GM21737 (cell line): ENCODE results near the gene CSMD2.

Source experiments
- ATAC-seq: cut with Tn5 transposase; IDR thresholded peaks from one replicate; pipeline ENCODE4 v1.9.1; 2021; ENCODE audit warnings: mild to moderate bottlenecking, moderate library complexity; ENCODE audit not compliant: unreplicated experiment

CSMD2 gene

GRCh38 chr1:33824321-33824720 is 340.7 kb downstream of the CSMD2 start:
- ATAC-seq: no peak

DNA sequence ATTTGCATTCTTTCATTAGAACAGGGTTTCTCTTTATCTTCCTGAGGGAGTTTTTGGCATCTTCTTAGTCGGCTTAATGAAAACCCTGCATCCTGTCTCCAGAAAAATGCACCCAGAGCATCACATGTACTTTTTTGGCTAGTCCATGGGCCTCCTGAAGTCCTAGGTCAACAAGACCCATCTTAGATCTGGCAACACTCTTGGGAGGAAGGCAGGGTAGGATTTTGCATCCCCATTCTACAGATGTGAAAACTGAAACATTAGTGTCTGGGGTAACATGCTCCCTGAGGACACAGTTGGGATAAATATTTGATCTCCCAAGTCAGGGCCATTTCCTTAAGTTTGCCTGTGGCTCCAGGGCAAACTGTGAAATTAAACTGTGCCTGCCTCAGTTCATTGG is 341.2 kb downstream of the CSMD2 start:
- no peak for ATAC-seq

DNA sequence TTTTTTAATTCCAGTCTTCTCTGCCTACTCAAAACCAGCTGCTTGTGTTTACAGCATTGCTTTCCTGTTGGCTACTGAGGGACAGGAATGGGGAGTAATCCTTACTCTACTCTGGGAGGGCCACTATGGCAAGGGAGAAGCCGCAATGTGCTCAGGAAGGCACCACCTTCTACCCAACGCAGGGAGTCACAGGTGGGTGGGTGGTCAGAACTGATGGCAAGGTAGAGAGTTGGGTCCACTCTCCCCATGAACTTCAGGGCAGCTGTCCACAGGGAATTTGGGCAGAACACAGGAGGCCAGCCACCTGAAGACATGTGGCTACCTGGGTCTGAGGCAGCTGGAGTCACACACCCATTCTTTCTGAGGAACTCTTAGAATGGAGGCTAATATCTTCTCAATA is 341.6 kb downstream of the CSMD2 start:
- no peak for ATAC-seq

- no peak for ATAC-seq
Measured at GRCh38 chr1:33822396-33822795, 342.6 kb downstream of the CSMD2 start.

DNA sequence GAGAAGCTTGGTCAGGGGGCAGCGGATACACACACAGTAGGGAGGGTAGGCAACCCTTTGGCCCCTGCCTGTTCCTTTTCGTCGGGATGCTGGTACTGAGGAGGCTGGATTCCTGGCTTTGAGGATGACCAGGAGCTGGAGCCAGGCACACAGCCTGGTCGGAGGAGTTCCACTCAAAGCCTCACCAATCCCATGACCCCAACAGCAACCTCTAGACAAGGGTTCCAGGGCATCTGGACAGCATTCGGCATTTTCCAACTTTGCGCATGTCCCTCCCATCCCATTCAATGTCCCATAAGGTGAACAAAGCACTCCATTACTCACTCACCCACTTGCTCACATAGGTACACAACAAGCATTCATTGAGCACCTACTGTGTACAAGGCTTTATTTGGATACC is 343.7 kb downstream of the CSMD2 start:
- no peak for ATAC-seq

GRCh38 chr1:33820804-33821203 is 344.2 kb downstream of the CSMD2 start:
- ATAC-seq: no peak

DNA sequence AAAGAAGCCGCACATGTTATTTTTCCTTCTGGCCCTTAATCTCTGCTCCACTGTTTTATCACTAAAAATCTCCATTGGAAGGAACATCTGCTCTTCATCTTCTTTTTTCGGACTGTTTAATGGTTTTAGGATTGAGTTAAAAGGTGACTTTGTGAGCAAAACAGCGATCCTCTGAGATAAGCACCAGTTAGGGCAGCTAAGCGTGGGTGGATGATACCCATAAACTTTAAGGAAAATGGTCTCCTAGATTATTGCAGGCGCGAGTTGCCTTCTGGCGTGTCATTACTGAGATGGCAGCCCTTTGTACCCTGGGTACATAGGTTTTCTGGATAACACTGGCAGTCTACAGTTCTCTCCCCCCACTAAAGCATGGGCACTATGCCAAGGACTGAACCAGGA is 345.1 kb downstream of the CSMD2 start:
- ATAC-seq: no peak

DNA sequence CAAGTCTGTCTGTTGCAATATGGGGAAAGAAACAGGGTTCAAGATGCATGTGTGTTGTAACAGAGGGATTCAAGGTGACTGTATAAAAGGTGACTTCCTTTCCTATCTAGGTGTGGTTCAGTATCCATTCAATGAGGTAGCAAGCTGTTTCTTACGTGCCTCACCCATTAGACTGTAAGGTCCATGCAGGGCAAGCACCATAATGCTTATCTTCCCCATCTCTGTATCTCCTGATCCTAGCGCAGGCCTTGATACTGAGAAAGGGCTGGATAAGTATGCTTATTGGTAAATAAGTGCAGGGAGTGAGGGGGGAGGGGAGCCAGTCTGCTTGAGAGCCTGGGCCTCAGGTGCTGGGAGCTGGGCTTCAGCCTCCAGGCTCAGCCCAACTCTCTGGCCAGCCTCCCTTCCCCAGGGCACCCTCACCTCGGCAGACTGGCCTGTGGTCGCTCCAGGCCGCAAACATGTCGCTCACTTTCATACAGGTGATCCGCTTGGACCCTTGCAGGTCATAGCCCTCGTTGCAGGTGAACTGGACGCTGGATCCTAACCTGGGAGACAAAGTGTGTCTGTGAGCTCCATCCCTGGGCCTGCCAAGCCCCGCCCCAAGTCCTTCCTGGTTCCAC is 345.6 kb downstream of the CSMD2 start:
- no peak for ATAC-seq

DNA sequence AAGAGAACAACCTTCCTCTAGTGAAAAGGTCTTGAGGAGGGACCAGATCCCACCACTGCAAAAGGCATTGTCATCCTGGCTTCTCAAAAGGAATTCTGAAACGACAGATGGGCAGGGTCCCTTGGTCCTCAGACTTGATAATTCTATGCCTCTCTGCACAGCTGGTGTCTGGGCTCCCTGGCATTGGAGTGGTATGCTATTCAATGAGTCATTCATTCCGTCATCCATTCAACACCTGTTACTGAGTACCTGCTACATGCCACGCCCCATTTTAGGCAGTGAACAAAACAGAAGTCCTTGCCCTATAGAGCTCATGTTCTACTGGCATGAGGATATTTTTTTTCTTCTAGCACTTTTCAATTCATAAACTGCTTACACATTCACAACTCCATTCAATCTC is 347.0 kb downstream of the CSMD2 start:
- no peak for ATAC-seq

GRCh38 chr1:33815061-33815460 is 350.0 kb downstream of the CSMD2 start:
- no peak for ATAC-seq

GRCh38 chr1:33814166-33814565 is 350.9 kb downstream of the CSMD2 start:
- no peak for ATAC-seq

GRCh38 chr1:33810571-33810970 is 354.5 kb downstream of the CSMD2 start:
- no peak for ATAC-seq

DNA sequence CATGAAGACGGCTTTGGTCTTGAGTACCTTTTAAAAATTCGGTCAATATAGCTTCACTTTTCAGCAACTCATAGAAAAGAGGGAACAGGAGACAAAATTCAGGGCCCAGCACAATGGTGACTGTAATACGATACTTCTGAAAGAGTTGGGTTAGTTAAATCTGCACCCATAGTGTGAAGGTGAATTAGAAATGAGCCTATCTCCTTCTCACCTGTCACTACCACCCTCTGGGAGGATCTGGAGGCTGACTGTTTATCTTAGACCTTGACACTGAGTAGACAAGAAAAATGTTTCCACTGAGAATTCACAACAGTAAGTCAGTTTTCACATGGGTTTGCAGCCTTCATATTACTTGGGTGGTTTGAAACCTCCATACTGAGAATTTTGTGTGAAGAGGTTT is 359.0 kb downstream of the CSMD2 start:
- no peak for ATAC-seq

- ATAC-seq: no peak
Measured at GRCh38 chr1:33802268-33802667, 362.8 kb downstream of the CSMD2 start.

DNA sequence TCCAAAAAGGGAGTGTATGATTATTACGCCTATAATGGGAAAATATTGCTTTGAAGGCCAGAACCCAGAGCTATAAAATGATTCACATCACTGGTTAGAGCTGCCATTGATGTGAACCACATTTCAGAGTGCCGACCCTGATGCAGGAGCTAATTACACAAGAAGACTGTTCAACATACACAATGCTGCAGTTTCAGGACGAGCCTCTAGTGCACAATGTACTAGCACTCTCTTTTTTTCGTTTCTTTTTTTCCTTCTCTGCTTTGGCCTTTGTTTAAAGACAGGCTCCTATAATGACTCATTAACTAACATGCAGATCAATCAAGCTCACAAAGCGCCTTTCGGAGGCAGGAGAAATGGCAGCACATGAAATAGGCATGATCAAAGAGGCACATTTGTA is 367.2 kb downstream of the CSMD2 start:
- no peak for ATAC-seq

DNA sequence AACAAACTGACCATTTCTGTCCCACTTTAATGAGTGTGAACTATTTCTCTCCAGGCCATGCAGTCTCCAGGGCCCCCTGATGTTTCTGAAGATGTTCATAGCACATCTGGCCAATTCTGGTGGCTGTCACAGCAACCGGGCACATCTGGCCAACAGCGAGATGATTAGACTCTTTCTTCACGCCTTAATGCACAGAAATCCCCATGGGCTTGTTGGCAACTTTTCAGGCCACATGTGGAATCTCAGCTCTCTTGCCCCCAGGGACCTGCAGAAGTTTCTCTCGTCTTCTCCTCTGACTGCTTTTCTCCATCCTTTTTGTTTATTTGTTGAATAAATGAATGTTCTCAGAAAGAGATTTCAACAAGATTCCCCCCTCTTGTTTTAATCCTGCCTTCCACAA is 372.4 kb downstream of the CSMD2 start:
- no peak for ATAC-seq

DNA sequence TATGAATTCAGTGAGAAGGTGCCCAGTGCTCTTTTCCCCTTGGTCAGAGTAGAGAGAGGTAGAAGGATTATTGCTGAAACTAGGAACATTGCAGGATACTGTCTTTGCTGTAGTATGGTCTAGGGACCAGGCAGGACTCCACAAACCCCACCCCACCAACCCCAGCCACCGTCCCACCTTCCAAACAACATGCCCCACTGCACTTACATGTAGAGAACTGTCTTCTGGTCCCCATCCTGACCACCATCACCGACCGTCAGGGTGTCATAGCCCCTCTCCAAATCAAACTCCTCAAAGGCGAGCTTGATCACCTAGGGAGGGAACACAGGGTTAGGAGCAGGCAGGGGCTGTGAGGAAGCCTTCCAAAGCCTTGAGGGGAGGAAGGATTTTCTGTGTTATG is 372.8 kb downstream of the CSMD2 start:
- ATAC-seq: no peak

GRCh38 chr1:33791251-33791650 is 373.8 kb downstream of the CSMD2 start:
- no peak for ATAC-seq

- ATAC-seq: no peak
Measured at GRCh38 chr1:33790577-33790976, 374.5 kb downstream of the CSMD2 start.

DNA sequence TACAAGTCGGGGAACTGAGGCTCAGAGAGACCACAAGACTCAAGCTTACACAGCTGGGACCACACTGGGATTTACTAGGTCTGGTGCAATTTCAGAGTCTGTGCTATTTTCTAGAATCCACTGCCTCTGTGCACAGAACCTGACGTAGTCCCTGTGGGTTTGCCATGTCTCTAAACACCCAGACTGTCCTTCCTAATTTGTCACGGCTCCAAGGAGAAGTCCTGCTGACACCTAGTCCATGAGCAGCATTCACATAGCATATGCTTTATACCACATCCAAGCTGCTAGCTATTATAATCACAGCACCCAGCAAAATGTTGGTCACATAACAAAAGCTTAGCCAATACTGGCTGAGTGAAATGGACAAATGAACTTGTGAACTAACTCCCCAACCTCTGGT is 380.2 kb downstream of the CSMD2 start:
- no peak for ATAC-seq

DNA sequence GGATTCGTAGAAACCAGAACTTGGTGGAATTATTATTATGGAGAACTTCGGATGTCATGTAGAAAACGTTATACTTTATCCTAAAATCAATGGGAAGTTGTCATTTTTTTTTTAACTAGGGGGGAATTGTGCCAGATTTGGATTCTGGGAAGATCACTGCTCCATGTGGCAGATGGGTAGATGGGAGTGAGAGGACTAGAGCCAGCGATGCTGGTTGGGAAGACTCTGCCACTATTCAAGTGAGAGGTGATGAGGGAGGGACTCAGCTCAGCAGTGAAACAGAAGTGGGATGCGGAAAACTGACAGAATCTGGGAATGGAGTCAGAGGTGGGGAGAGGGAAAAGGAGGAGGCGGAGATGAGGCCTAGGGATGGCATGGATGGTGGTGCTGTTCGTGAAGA is 382.3 kb downstream of the CSMD2 start:
- ATAC-seq: no peak

DNA sequence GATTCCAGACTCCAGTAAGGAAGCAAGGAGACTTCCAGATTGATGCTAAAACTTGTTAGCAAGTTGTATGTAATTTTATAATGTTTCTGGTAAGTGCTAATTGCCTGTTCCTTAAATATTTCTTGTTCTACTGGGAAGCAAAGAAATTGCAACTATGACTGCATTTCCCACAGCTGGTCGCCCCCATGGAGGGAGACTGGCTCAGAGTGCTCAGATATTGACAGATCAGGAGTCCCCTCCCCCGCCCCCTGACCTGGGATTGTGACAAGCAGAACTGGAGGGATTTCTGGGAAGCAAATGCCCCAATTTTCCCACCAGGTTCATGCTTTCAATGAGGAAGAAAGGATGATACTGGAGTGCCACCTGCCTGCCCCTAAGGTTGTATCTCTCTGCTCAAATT is 383.4 kb downstream of the CSMD2 start:
- no peak for ATAC-seq

DNA sequence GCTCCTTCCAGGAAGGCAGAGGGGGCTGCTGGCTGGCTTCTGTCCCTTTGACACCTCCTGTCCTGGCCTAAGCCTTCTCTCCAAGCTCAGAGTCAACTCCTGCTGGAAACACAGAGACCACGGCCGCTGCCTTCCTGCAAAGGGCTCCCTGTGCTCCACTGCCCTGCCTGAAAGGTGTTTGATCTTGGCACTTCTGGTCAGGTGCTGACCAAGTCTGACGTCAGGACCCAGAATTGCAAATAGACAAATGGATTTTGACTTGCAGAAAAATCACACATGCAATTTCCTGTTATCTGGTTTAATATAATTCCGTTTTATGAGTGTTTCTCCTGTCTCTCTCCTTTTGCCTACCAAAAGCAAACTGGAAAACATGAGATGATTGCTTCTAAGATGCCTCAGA is 387.7 kb downstream of the CSMD2 start:
- no peak for ATAC-seq

- no peak for ATAC-seq
Measured at GRCh38 chr1:33768821-33769220, 396.2 kb downstream of the CSMD2 start.
